PFSK-1 (cell line): ENCODE measurements around the gene C15orf39.

Experiments
- FOXP2 ChIP-seq: optimal IDR thresholded peaks from 2 replicates; pipeline ENCODE3; 2011; ENCODE audit warnings: borderline replicate concordance, control low read depth, inconsistent platforms; ENCODE audit not compliant: insufficient read depth; ENCODE audit errors: extremely low read length, extremely low read depth
- SIN3A ChIP-seq: IDR thresholded peaks from 2 replicates; pipeline ENCODE4 v1.6.1; 2012; ENCODE audit warnings: mild to moderate bottlenecking, low read length, moderate library complexity, borderline replicate concordance; ENCODE audit not compliant: insufficient read depth
- TF ChIP-seq, protein P1 (sequence below), 2 experiments: IDR thresholded peaks; 2 replicates each; pipeline versions ENCODE4 v1.6.1 to v1.8.0; 2011 to 2012; ENCODE audit warnings: low read depth in 2 of 2, low read length in 2 of 2, control low read depth in 1 of 2, inconsistent platforms in 1 of 2, mild to moderate bottlenecking in 1 of 2, moderate library complexity in 1 of 2; ENCODE audit not compliant: insufficient read depth in 1 of 2

DNA sequence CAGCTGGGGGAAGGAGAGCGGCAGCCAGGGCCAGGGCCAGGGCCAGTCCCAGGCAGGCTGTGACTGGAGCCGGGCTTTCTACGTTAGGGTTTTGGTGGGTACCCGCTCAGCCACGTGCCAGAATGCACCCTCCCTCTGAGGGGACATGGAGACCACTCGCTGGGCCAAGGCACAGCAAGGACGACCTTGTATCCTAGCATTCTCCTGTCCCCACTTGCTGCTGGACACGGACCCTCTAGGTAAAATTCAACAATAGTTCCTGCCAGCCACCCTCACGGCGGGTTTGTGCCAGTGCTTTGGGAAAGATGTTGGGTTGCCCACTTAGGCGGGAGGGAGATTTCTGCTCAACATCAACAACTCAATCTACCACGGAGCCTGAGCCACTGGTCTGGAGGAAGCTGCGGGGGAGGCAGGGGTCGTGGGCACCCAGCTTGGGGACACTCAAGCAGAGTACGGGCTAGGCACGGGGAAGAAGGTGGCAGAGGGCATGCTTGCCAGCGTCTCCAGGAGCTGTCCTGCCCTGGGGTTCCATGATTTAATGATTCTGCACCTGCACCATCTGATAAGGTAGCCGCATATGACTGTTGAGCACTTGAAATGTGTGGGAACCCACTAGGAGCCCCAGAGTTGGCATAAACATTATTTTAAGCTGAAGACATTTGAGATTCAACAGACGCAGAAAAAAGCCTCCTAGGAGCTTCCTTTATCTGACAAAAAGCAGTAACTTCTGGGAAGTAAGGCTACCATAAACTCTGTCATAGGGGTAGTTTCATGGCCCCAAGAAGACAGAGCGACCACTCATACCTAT, 22.5 kb upstream of the C15orf39 start:
- TF ChIP-seq FOXP2 (no peak), SIN3A (no peak)
- TF ChIP-seq, protein P1, sequence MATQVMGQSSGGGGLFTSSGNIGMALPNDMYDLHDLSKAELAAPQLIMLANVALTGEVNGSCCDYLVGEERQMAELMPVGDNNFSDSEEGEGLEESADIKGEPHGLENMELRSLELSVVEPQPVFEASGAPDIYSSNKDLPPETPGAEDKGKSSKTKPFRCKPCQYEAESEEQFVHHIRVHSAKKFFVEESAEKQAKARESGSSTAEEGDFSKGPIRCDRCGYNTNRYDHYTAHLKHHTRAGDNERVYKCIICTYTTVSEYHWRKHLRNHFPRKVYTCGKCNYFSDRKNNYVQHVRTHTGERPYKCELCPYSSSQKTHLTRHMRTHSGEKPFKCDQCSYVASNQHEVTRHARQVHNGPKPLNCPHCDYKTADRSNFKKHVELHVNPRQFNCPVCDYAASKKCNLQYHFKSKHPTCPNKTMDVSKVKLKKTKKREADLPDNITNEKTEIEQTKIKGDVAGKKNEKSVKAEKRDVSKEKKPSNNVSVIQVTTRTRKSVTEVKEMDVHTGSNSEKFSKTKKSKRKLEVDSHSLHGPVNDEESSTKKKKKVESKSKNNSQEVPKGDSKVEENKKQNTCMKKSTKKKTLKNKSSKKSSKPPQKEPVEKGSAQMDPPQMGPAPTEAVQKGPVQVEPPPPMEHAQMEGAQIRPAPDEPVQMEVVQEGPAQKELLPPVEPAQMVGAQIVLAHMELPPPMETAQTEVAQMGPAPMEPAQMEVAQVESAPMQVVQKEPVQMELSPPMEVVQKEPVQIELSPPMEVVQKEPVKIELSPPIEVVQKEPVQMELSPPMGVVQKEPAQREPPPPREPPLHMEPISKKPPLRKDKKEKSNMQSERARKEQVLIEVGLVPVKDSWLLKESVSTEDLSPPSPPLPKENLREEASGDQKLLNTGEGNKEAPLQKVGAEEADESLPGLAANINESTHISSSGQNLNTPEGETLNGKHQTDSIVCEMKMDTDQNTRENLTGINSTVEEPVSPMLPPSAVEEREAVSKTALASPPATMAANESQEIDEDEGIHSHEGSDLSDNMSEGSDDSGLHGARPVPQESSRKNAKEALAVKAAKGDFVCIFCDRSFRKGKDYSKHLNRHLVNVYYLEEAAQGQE (IDR thresholded peaks at IDR 0.05; ENCODE audit: insufficient read depth in 1 of 2, low read depth in 2 of 2, low read length in 2 of 2) = no peak
